Fibroblast of lung (primary cell): ENCODE measurements around the gene LDLRAD4. TPM values are rescaled to one million over a fixed set of nuclear protein-coding genes. Genes with fewer than 3 reads are reported as not detected.

Experiments used
- DNase-seq, 2 donors: peaks; one replicate each; pipeline versions ENCODE4 v3.0.0 to v3.0.0-alpha.2; 2010; ENCODE audit warnings: low read depth in 2 of 2
- H2AFZ ChIP-seq: 2 replicates; pipeline ENCODE4 v1.5.1; 2012; ENCODE audit warnings: low read length, control low read depth, inconsistent platforms
- H3K27ac ChIP-seq: 2 replicates; pipeline ENCODE4 v1.5.1; 2011; ENCODE audit warnings: low read length, control low read depth; ENCODE audit not compliant: insufficient read depth
- H3K27me3 ChIP-seq: 2 replicates; pipeline ENCODE4 v1.5.1; 2011; ENCODE audit warnings: mild to moderate bottlenecking, low read length; ENCODE audit not compliant: control insufficient read depth, insufficient read depth
- H3K36me3 ChIP-seq: 2 replicates; pipeline ENCODE4 v1.5.1; 2011; ENCODE audit warnings: low read length; ENCODE audit not compliant: control insufficient read depth, insufficient read depth
- H3K4me1 ChIP-seq: 2 replicates; pipeline ENCODE4 v1.5.1; 2011; ENCODE audit warnings: low read length; ENCODE audit not compliant: control insufficient read depth, insufficient read depth; ENCODE audit errors: extremely low read depth
- H3K4me2 ChIP-seq: 2 replicates; pipeline ENCODE4 v1.5.1; 2011; ENCODE audit warnings: low read length, control low read depth; ENCODE audit not compliant: insufficient read depth; ENCODE audit errors: extremely low read depth
- H3K4me3 ChIP-seq, 4 experiments: fragments of 200-600 bp in 1 of 4; sonication (generic) in 1 of 4; replicated peaks in 1 of 4; 2 replicates each; pipeline ENCODE4 v1.5.1; 2011 to 2016; ENCODE audit warnings: low read length in 4 of 4, low read depth in 3 of 4, mild to moderate bottlenecking in 3 of 4, control low read depth in 2 of 4, inconsistent platforms in 1 of 4, mixed read lengths in 1 of 4; ENCODE audit not compliant: insufficient read depth in 1 of 4; ENCODE audit errors: control extremely low read depth in 1 of 4
- H3K79me2 ChIP-seq: 2 replicates; pipeline ENCODE4 v1.5.1; 2012; ENCODE audit warnings: mild to moderate bottlenecking, low read length, inconsistent platforms; ENCODE audit not compliant: control insufficient read depth, insufficient read depth
- H3K9ac ChIP-seq: 2 replicates; pipeline ENCODE4 v1.5.1; 2011; ENCODE audit warnings: mild to moderate bottlenecking, low read length, control low read depth; ENCODE audit not compliant: insufficient read depth
- H3K9me3 ChIP-seq: 2 replicates; pipeline ENCODE4 v1.5.1; 2012; ENCODE audit warnings: low read depth, low read length; ENCODE audit not compliant: control insufficient read depth, insufficient read depth
- H4K20me1 ChIP-seq: 2 replicates; pipeline ENCODE4 v1.5.1; 2011; ENCODE audit warnings: low read length; ENCODE audit not compliant: control insufficient read depth, insufficient read depth; ENCODE audit errors: extremely low read depth
- EZH2 ChIP-seq: IDR thresholded peaks from 2 replicates; pipeline ENCODE4 v1.5.1; 2012; ENCODE audit warnings: low read length, control low read depth, mild to moderate bottlenecking; ENCODE audit errors: missing control alignments
- polyA plus RNA-seq, 2 donors: library from polyadenylated mRNA; depleted of rRNA in 1 of 2; stranded (reverse) in 1 of 2; unstranded in 1 of 2; fragments of >200 nt; gene quantifications; 2 replicates each; pipeline ENCODE4 v1.2.1, GENCODE V29; 2011 to 2012; ENCODE audit warnings: missing spikeins in 1 of 2
- total RNA-seq: library from RNA; depleted of rRNA; stranded (reverse); fragments of >200 nt; gene quantifications from 2 replicates; pipeline ENCODE4 v1.2.1, GENCODE V29; 2014
- TF ChIP-seq, protein P1 (sequence below), 2 donors: IDR thresholded peaks in 1 of 2; conservative IDR thresholded peaks in 1 of 2; 1 replicate in 1 of 2; 2 replicates in 1 of 2; pipeline ENCODE4 v1.5.1; 2011 to 2012; ENCODE audit warnings: low read length in 2 of 2, control low read depth in 1 of 2, inconsistent platforms in 1 of 2, low read depth in 1 of 2, mild to moderate bottlenecking in 1 of 2

LDLRAD4 gene
- total and polyA plus RNA-seq, 2 donors (not counting 1 experiment from before 2014, with no cell fraction given), result not detected

DNA sequence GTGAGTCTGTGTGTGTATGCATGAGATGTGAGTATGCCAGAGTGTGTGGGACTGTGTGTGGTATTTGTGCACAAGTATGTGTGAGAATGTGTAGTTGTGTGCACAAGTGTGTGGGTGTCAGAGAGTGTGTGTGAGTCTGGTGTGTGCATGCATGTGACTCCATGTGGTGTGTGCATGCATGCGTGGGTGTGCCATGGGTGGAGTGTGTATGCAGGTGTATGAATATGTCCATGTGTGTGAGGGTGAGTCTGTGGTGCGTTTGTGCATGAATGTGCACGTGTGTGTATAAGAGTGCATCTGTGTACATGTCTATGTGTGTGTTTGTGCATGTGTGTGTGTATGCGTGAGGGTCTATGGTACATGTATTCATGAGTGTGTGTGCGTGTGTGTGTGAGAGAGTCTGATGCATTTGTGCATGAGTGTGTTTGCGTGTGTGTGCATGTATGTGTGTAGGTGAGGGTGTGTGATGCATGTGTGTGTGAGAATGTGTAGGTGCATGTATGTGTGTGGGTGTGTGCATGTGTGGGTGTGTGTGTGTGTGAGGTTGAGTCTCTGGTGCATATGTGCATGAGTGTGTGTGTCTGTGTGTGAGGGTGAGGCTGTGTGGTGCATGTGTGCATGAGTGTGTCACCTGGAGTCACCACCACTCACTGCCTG, 226.8 kb downstream of the LDLRAD4 start:
- Histone ChIP-seq H3K4me2 (no peak overlapping the region), H3K27me3 (peaks cover 3% of the 10 kb centered on the region), H3K9me3 (no peaks in the 10 kb centered on the region), H2AFZ (no peak overlapping the region), H3K27ac (no peak overlapping the region), H3K79me2 (no peaks in the 10 kb centered on the region), H3K36me3 (no peaks in the 10 kb centered on the region), H4K20me1 (no peaks in the 10 kb centered on the region), H3K4me1 (no peaks in the 10 kb centered on the region), H3K4me3 (no peak overlapping the region), H3K9ac (no peak overlapping the region)
- no peak for DNase-seq
- TF ChIP-seq, protein P1, sequence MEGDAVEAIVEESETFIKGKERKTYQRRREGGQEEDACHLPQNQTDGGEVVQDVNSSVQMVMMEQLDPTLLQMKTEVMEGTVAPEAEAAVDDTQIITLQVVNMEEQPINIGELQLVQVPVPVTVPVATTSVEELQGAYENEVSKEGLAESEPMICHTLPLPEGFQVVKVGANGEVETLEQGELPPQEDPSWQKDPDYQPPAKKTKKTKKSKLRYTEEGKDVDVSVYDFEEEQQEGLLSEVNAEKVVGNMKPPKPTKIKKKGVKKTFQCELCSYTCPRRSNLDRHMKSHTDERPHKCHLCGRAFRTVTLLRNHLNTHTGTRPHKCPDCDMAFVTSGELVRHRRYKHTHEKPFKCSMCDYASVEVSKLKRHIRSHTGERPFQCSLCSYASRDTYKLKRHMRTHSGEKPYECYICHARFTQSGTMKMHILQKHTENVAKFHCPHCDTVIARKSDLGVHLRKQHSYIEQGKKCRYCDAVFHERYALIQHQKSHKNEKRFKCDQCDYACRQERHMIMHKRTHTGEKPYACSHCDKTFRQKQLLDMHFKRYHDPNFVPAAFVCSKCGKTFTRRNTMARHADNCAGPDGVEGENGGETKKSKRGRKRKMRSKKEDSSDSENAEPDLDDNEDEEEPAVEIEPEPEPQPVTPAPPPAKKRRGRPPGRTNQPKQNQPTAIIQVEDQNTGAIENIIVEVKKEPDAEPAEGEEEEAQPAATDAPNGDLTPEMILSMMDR (conservative IDR thresholded peaks at IDR 0.05 in 1 of 2, IDR thresholded peaks at IDR 0.05 in 1 of 2; ENCODE audit: low read depth in 1 of 2, low read length in 2 of 2), result no peak
- TF ChIP-seq EZH2, result no peak

DNA sequence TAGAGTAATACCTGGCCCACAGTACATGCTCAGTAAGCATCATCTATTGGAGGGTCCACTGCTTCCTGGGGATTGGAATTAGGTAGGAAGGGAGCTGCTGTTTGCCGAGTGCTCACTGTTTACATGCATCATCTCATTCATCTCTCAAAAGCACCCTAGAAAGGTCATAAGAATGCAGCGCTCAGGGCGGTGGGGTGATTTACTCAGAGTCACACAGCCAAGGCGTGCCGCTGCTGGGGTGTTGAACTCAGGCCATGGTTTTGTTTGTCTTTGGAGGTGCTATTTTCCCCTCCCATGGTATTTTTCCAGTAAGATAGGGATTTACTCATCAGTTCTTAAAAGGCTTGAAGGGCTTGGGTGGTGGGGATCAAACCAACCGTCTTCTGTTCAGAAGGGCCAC, 227.5 kb downstream of the LDLRAD4 start:
- Histone ChIP-seq H3K9ac (no peak overlapping the region), H3K4me2 (no peak overlapping the region), H3K36me3 (no peaks in the 10 kb centered on the region), H4K20me1 (no peaks in the 10 kb centered on the region), H3K9me3 (no peaks in the 10 kb centered on the region), H3K4me1 (no peaks in the 10 kb centered on the region), H3K27me3 (peaks cover 3% of the 10 kb centered on the region), H3K27ac (no peak overlapping the region), H2AFZ (no peak overlapping the region), H3K4me3 (no peak overlapping the region), H3K79me2 (no peaks in the 10 kb centered on the region)
- no peak for DNase-seq
- TF ChIP-seq, protein P1 (conservative IDR thresholded peaks at IDR 0.05 in 1 of 2, IDR thresholded peaks at IDR 0.05 in 1 of 2; ENCODE audit: low read depth in 1 of 2, low read length in 2 of 2), result no peak
- no peak for TF ChIP-seq EZH2

DNA sequence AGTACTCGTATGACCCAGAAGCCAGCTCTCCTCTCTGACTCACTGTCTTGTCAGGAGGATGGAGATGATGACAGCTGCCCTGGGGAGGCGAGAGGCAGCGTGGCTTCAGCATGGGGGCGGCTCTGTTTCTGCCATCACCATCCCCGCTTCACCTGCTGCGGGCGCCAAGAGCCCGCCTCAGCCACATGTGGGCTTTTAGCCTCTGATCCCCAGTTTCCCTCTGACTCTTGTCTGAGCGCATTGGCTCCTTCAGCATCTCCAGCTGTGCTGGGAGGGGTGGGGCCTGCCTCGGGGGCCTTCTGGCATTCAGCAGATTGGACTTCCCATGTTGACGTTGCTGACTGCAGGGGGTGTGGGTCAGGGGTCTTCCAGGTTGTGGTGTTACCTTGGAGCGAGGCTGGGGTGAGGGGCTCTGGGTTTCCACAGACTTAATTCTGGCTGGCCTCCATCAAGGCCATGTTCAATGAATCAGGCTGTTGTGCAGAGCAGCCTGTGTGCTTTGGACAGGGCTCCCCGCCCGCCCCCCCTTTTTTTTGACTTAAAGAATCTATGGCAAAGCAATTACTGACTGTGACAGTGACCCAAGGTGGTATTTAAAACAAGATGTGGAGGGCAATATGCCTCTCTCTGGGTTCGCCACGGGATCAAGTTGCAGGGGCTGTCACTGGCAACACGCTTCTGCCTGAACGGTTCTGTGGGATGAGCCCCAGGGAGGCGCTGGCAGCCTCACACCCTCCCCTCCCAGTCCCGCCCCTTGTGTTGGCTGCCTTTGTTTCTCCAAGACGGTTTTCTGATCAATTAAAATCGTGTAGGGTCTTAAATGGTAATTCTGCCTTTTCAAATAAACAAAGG, 228.3 kb downstream of the LDLRAD4 start:
- peaks cover 3% of the 10 kb centered on the region for H3K27me3 ChIP-seq
- H2AFZ ChIP-seq, result no peak overlapping the region

More for the DNA sequence above, 228.3 kb downstream of the LDLRAD4 start:
- TF ChIP-seq, protein P1 (conservative IDR thresholded peaks at IDR 0.05 in 1 of 2, IDR thresholded peaks at IDR 0.05 in 1 of 2; ENCODE audit: low read depth in 1 of 2, low read length in 2 of 2), result no peak
- no peak for TF ChIP-seq EZH2
- H3K9ac ChIP-seq, result no peak overlapping the region
- no peaks in the 10 kb centered on the region for H3K9me3 ChIP-seq
- H3K4me2 ChIP-seq, result no peak overlapping the region
- H3K4me3 ChIP-seq, result no peak overlapping the region
- no peaks in the 10 kb centered on the region for H3K36me3 ChIP-seq
- no peak overlapping the region for H3K27ac ChIP-seq
- no peaks in the 10 kb centered on the region for H3K79me2 ChIP-seq
- no peak for DNase-seq
- H3K4me1 ChIP-seq, result no peaks in the 10 kb centered on the region
- no peaks in the 10 kb centered on the region for H4K20me1 ChIP-seq
